HepG2 (cell line): Measurements from ENCODE around the gene NHERF2. TPM values are rescaled to one million over a fixed set of nuclear protein-coding genes. Genes with fewer than 3 reads are reported as not detected.
A peak's percentile ranks its signal among the peaks of the same experiment; 100 is the strongest.

Experiments
- ARID4A ChIP-seq: sonication (generic); formaldehyde crosslinking; IDR thresholded peaks from 2 replicates; pipeline ENCODE4 v1.5.0; 2020; ENCODE audit warnings: mild to moderate bottlenecking, missing genetic modification reagents, borderline replicate concordance
- ATF7-NPFF ChIP-seq: sonication (generic); formaldehyde crosslinking; IDR thresholded peaks from 2 replicates; pipeline ENCODE4 v1.8.1; 2023; ENCODE audit warnings: mild to moderate bottlenecking, low read depth, missing genetic modification reagents, moderate library complexity
- CCAR2 ChIP-seq: fragments of 200-400 bp; formaldehyde crosslinking; optimal IDR thresholded peaks from 2 replicates; pipeline ENCODE3; 2018; ENCODE audit warnings: low read depth, mild to moderate bottlenecking, low read length, moderate library complexity
- GATAD2A ChIP-seq: IDR thresholded peaks from 2 replicates; pipeline ENCODE4 v1.6.1; 2016
- KDM5A ChIP-seq: fragments of 200-600 bp; sonication (generic); IDR thresholded peaks from 2 replicates; pipeline ENCODE4 v1.7.0; 2018; ENCODE audit warnings: antibody characterized with exemption, mild to moderate bottlenecking, low read length, borderline replicate concordance
- KMT2A ChIP-seq: sonication (generic); formaldehyde crosslinking; IDR thresholded peaks from 2 replicates; pipeline ENCODE4 v1.4.0; 2020; ENCODE audit warnings: missing genetic modification reagents
- LCORL ChIP-seq, 2 experiments: fragments of 450-650 bp in 1 of 2; sonication (generic) in 1 of 2; formaldehyde crosslinking in 1 of 2; IDR thresholded peaks; 2 replicates each; pipeline versions ENCODE4 v1.5.0 to v1.6.1; 2017 to 2020; ENCODE audit warnings: antibody characterized with exemption in 1 of 2, missing genetic modification reagents in 1 of 2
- MTF2 ChIP-seq: sonication (generic); formaldehyde crosslinking; IDR thresholded peaks from 2 replicates; pipeline ENCODE4 v1.5.0; 2020; ENCODE audit warnings: missing genetic modification reagents, borderline replicate concordance
- NFE2L1 ChIP-seq: sonication (generic); formaldehyde crosslinking; IDR thresholded peaks from 2 replicates; pipeline ENCODE4 v1.4.0; 2020; ENCODE audit warnings: missing genetic modification reagents, mild to moderate bottlenecking, borderline replicate concordance
- PLRG1 ChIP-seq: fragments of 450-650 bp; conservative IDR thresholded peaks from 2 replicates; pipeline ENCODE4 v1.6.1; 2016
- RNF219 ChIP-seq: sonication (generic); formaldehyde crosslinking; IDR thresholded peaks from 2 replicates; pipeline ENCODE4 v1.5.0; 2020; ENCODE audit warnings: mild to moderate bottlenecking, missing genetic modification reagents
- RORA ChIP-seq: sonication (generic); formaldehyde crosslinking; IDR thresholded peaks from 2 replicates; pipeline ENCODE4 v1.5.0; 2020; ENCODE audit warnings: mild to moderate bottlenecking, missing genetic modification reagents, moderate library complexity
- ZFP1 ChIP-seq: IDR thresholded peaks from 2 replicates; pipeline ENCODE4 v1.6.1; 2016
- ZNF142 ChIP-seq: sonication (generic); formaldehyde crosslinking; IDR thresholded peaks from 2 replicates; pipeline ENCODE4 v1.4.0; 2020; ENCODE audit warnings: missing genetic modification reagents
- ZNF317 ChIP-seq: sonication (generic); formaldehyde crosslinking; IDR thresholded peaks from 2 replicates; pipeline ENCODE4 v1.5.0; 2020; ENCODE audit warnings: mild to moderate bottlenecking, missing genetic modification reagents
- ZNF432 ChIP-seq: sonication (generic); formaldehyde crosslinking; IDR thresholded peaks from 2 replicates; pipeline ENCODE4 v1.5.0; 2020; ENCODE audit warnings: missing genetic modification reagents, mild to moderate bottlenecking, borderline replicate concordance
- ZNF547 ChIP-seq: sonication (generic); formaldehyde crosslinking; IDR thresholded peaks from 2 replicates; pipeline ENCODE4 v1.5.1; 2020; ENCODE audit warnings: mild to moderate bottlenecking, missing genetic modification reagents
- ZNF672 ChIP-seq: sonication (generic); formaldehyde crosslinking; IDR thresholded peaks from 2 replicates; pipeline ENCODE4 v1.8.1; 2022; ENCODE audit warnings: missing genetic modification reagents
- polyA plus RNA-seq, 8 experiments: library from polyadenylated mRNA; depleted of rRNA in 3 of 8; stranded (reverse) in 7 of 8; unstranded in 1 of 8; fragments of >200 nt; fragmentation: Illumina TruSeq in 4 of 8; extraction: Trizol in 4 of 8; gene quantifications; 2 replicates each; pipeline versions ENCODE4 v1.2.1 to v1.2.3, GENCODE V29; 2011 to 2016; ENCODE audit warnings: low read depth in 4 of 8, missing spikeins in 1 of 8, mixed read lengths in 1 of 8; ENCODE audit not compliant: insufficient read depth in 1 of 8
- total RNA-seq, 5 experiments: library from RNA; depleted of rRNA; stranded (reverse); fragments of >200 nt; fragmentation: Illumina TruSeq; extraction: Trizol; gene quantifications; 2 replicates each; pipeline ENCODE4 v1.2.3, GENCODE V29; 2016; ENCODE audit warnings: low read depth in 1 of 5

Gene NHERF2
- total and polyA plus RNA-seq, 2 of the 13 experiments (the other 11 are each of a cell fraction or from before 2014, with no cell fraction given): 23.7 to 39.3 TPM

GRCh38 chr16:2009164-2009711, 17.5 kb upstream of the NHERF2 start (continued):
- peak; percentile 16 for TF ChIP-seq ARID4A (CRISPR knock-in tag)
- no peak for TF ChIP-seq ZNF432 (CRISPR knock-in tag)
- TF ChIP-seq RORA (CRISPR knock-in tag): no peak
- peak; percentile 15; the same call in 1 of the 2 replicates for TF ChIP-seq ZNF547 (CRISPR knock-in tag)
- TF ChIP-seq ATF7-NPFF: 0 out of 2 replicates have a peak, but pooled peaks have one; percentile 15
- TF ChIP-seq ZNF672 (CRISPR knock-in tag): no peak
- TF ChIP-seq ZNF142: 0 out of 2 replicates have a peak, but pooled peaks have one; percentile 6
- no peak for TF ChIP-seq ZFP1
- TF ChIP-seq CCAR2: no peak
- no peak for TF ChIP-seq GATAD2A (CRISPR knock-in tag)
- TF ChIP-seq RNF219: no peak
- no peak for TF ChIP-seq LCORL (IDR thresholded peaks at IDR 0.05)
- TF ChIP-seq LCORL (CRISPR knock-in tag; IDR thresholded peaks at IDR 0.05): 0 out of 2 replicates have a peak, but pooled peaks have one; percentile 9
- TF ChIP-seq KMT2A (CRISPR knock-in tag): peak; percentile 9; the same call in 1 of the 2 replicates
- no peak for TF ChIP-seq MTF2 (CRISPR knock-in tag)
- TF ChIP-seq NFE2L1: no peak
- TF ChIP-seq ZNF317 (CRISPR knock-in tag): no peak
- 0 out of 2 replicates have a peak, but pooled peaks have one; percentile 13 for TF ChIP-seq KDM5A
- TF ChIP-seq PLRG1: no peak
